ENCODE results near the gene PDE1C.

The PDE1C gene

GRCh38 chr7:31702354-31702753, 367.9 kb downstream of the PDE1C start:
- Histone ChIP-seq H3K9me3 (ENCODE audit: control insufficient read depth, low read length) (no peaks in the 10 kb centered on the region), H3K4me3 (ENCODE audit: low read depth, low read length) (no peak overlapping the region), H3K9ac (no peak overlapping the region), H3K36me3 (ENCODE audit: control insufficient read depth, insufficient read depth, low read length) (no peaks in the 10 kb centered on the region), H3K27me3 (ENCODE audit: control insufficient read depth, insufficient read depth, low read length) (no peaks in the 10 kb centered on the region), H3K27ac (no peak overlapping the region), H3K79me2 (no peaks in the 10 kb centered on the region), H3K4me2 (ENCODE audit: low read length) (no peak overlapping the region), H3K4me1 (no peaks in the 10 kb centered on the region), H2AFZ (no peak overlapping the region)
- TF ChIP-seq, protein P1, sequence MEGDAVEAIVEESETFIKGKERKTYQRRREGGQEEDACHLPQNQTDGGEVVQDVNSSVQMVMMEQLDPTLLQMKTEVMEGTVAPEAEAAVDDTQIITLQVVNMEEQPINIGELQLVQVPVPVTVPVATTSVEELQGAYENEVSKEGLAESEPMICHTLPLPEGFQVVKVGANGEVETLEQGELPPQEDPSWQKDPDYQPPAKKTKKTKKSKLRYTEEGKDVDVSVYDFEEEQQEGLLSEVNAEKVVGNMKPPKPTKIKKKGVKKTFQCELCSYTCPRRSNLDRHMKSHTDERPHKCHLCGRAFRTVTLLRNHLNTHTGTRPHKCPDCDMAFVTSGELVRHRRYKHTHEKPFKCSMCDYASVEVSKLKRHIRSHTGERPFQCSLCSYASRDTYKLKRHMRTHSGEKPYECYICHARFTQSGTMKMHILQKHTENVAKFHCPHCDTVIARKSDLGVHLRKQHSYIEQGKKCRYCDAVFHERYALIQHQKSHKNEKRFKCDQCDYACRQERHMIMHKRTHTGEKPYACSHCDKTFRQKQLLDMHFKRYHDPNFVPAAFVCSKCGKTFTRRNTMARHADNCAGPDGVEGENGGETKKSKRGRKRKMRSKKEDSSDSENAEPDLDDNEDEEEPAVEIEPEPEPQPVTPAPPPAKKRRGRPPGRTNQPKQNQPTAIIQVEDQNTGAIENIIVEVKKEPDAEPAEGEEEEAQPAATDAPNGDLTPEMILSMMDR (IDR thresholded peaks at IDR 0.05) = no peak
